Stimulated activated CD4-positive, alpha-beta T cell treated with anti-CD3 and anti-CD28 coated beads, TNF-alpha, amount 100 ng/mL, for 24 hours (primary cell): ENCODE data around the gene TUBB4B.
"Not testable (repeated sequence)": the region's sequence is repeated elsewhere in the genome, so short reads cannot be mapped to it uniquely, and the experiment has no call there.

Source experiments
- DNase-seq, 3 experiments: peaks; one replicate each; pipeline ENCODE4 v3.0.0-alpha.2; 2020; ENCODE audit warnings: low read depth in 3 of 3

The TUBB4B gene

DNA sequence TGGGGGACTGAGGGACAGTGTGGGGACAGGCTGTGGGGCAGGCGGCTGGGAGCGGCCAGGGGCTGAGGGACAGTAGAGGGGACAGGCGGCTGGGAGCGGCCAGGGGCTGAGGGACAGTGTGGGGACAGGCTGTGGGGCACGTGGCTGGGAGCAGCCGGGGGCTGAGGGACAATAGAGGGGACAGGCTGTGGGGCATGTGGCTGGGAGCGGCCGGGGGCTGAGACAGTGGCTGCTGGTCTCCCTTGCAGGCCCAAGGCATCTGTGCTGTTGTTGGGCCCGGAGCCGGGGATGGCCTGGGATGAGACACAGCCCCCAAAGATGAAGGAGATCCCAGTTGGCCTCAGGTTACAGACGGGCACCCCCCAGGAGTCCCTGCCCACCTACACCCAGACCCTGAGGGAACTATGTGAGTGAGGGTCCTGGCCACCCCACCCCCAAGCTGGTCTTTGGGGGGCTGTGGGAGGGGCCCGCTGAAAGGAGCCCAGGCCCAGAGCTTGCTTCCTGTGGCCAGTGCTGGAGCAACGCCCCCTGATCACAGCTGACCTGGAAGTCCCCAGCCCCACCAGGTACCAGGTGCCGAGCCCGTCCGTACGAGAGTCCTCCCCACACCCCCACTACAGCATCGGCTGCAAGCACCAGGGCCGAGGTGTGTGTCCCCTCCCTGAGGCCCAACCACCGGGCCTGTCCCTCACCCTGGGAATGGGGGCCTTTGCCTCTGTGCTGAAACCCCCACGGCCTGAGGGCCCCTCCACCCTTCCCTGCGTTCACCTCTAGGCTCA lies 10.6 kb downstream of the TUBB4B start:
- DNase-seq: no peak

DNA sequence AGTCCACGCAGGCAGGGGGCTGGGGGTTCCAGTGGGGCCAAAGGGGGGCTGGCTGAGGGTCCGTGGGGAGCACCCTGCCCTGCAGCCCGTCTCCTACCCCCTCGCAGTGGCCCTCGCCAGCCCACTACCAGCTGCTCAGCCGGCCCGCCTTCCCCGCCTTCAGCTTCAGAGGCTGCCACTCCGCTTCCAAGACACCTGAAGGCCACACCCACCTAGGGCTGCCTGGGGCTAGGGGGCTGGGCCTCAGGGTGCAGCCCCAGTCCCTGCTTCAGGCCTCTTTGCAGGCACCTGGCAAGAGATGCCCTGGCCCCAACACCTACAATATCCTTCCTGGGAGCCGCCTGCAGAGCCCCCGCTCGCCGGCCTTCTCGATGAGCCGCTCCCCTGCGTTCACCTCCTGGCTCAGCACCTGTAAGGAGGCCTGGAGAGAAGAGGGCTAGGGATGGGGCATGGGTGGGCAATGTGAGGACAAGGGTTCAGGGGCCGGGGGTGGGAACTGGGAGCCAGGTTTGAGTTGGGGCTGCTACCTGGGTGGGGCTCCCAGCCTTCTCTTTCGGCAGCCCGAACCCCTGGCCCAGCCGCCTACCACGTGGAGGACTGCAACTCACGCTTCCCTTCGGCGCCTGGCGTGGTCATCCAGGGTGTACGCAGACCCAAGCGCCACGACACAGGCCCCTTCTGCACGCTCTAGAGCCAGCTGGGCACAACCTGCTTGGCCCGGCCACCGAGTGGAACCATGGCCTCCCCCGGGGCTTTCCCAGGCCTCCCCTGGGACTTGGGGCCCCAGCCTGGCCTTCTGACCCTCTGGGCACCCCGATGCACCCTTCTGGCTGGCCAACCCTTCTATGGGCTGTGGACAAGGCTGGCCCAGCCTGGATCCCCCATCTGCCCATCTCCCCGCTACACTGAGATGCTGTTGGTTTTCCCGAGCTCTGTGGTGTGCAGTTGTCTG lies 11.7 kb downstream of the TUBB4B start:
- no peak for DNase-seq

DNA sequence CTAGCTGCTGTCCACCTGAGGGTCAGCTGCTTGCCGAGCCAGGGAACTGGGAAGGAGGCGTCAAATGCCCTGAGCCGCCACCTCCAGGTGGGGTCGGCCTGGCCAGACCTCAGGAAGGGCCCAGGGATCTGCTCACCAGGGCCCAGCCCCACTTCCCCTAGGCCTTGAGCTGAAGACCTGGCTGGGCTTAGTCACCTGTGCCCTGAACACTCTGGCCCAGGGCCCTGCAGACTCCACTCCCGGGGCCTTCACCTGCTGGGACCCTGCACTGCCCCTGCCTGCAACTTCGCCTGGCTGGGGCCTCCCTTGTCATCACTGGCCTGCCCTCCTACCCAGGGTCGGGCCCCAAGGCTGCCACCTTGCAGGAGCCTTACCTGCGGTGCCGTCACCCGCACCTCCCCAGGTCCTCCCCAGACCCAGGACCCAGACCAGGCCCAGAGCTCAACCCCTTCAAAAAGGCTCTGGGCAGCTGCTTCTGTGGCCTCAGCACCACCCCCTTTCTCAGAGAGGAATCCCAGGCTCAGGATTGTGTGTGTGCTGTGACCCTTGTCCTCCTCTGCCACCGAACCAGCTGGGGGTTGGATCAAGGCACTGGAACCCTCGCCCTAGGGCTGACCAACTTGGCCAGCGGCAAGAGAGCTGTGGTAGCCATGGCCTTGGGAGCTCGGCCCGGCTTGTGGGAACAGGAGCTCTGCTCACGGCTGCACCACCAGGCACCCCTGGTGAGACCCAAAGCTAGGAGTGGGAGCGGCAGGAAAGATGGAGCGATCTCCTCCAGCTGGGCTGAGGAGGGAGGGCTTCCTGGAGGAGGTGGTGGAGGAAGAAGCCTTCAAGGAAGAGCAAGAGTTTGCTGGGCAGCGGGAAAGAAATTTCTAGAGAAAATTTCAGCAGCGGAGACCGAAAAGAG lies 12.9 kb downstream of the TUBB4B start:
- DNase-seq: no peak

DNA sequence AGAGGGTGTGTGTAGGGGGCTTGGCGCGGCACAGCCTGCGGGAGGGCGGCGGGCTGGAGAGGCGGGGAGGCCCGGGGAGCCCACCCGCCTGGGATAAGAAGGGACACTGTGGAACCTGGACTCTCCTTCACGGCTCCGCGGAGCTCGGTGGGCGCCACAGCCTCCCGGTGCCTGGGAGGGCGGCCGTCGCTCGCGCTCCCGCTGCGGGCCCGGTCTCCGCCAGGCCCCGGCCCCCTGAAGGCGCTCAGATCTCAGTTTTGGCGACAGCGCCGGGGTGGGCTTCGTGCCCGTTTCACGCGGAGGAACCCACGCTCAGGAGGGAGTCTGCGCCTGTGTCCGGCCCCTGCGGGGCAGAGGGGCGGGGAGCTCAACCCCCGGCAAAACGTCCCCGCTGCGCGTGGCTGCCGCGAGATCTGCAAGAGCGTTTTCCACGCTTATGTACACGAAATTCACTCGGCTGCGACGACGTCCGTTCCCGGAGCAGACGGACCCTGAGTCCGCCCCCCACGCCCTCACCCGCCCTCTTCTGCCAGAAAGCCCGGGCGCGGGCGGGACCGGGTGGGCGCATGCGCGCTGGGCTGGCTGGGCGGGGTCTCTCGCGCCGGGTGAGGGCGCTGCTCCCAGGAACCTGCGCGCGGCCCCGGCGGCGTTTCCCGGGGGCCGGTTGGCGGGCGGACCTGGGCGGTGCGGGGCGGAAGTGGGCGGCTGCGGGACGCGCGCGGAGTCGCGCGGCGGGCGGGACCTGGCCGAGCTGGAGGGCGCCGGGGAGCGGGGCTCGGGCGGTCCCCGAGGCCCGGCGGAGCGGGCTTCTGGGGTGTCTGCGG lies 13.7 kb downstream of the TUBB4B start, which contains the start of gene NELFB:
Gene NELFB, plus strand, starts transcription at position 704 of the 824 bp plus-strand sequence.
- DNase-seq: peak; percentile 87 to 96 (median 96)

- no peak for DNase-seq
Measured at GRCh38 chr9:137255448-137256114, 14.5 kb downstream of the TUBB4B start.

GRCh38 chr9:137256362-137256761 lies 15.3 kb downstream of the TUBB4B start:
- DNase-seq: no peak

DNA sequence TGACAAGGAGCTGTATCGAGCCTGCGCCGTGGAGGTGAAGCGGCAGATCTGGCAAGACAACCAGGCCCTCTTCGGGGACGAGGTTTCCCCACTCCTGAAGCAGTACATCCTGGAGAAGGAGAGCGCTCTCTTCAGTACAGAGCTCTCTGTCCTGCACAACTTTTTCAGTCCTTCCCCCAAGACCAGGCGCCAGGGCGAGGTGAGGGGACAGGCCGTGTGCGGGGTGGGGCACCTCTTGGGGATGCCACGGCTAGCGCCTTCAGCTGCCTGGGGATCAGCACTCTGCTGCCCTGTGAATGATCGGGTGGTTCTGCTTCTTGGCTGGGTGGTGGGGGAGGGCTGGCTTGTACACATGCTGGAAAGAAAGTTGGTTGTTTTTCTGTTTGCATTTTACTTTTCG lies 15.8 kb downstream of the TUBB4B start:
- DNase-seq: no peak

DNA sequence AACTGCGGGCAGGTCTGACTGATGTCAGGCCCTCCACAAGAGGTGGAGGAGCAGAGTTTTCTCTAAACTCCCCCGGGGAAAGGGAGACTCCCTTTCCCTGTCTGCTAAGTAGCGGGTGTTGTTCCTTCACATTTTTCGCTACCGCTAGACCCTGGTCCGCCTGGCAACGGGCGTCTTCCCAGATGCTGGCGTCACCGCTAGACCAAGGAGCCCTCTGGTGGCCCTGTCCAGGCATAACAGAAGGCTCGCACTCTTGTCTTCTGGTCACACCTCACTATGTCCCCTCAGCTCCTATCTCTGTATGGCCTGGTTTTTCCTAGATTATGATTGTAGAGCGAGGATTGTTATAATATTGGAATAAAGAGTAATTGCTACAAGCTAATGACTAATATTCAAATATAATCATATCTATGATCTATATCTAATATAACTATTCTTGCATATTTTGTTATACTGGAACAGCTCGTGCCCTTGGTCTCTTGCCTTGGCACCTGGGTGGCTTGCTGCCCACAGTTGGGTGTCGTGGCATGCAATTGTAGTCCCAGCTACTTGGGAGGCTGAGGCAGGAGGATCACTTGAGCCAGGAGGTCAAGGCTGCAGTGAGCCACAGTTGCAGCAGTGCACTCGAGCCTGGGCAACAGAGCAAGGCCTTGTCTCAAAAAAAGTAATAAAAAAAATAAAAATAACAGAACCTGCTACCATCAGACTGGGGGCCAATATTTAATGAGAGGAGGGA lies 21.3 kb downstream of the TUBB4B start:
- not testable (repeated sequence) for DNase-seq

- DNase-seq: no peak
Measured at GRCh38 chr9:137262909-137263285, 21.8 kb downstream of the TUBB4B start.

- no peak for DNase-seq
Measured at GRCh38 chr9:137263506-137263905, 22.4 kb downstream of the TUBB4B start.

DNA sequence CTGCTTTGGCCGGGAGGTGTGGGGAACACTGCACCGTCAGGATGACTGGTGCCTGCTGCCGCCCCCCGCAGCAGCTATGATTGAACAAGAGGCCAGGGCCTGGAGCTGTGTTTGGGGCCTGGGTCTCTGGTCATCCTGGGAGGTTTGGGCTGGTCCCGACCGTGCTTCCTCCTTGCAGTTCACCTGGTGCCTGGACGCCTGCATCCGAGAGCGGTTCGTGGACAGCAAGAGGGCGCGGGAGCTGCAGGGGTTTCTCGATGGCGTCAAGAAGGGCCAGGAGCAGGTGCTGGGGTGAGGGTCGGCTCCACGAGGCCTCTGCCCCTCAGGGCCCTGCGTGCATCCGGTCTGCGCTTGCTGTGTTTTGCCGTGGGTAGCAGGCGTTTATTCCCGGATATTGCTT lies 23.0 kb downstream of the TUBB4B start:
- DNase-seq: no peak

DNA sequence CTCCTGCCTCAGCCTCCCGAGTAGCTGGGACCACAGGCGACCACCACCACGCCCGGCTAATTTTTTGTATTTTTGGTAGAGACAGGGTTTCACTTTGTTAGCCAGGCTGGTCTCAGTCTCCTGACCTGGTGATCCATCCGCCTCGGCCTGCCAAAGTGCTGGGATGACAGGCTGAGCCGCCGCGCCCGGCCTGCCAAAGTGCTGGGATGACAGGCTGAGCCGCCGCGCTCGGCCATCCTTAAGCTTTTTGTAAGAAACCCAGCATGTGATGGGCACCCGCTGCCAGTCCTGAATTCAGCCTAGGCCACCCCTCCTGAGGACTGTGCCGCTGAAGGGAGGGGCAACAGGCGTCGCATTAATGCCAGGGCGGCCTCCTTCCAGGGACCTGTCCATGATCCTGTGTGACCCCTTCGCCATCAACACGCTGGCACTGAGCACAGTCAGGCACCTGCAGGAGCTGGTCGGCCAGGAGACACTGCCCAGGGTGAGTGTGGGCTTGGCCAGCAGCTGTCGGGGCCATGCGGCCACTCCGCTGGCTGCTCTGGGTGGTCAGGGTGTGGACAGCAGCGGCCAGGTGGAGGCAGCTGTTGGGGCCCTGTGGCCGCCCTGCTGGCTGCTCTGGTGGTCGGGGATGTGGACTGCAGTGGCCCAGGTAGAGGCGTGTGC lies 24.5 kb downstream of the TUBB4B start:
- DNase-seq: no peak

- no peak for DNase-seq
Measured at GRCh38 chr9:137266162-137266527, 25.1 kb downstream of the TUBB4B start.

- no peak for DNase-seq
Measured at GRCh38 chr9:137266585-137267453, 25.7 kb downstream of the TUBB4B start.

GRCh38 chr9:137267933-137268355 lies 26.9 kb downstream of the TUBB4B start:
- DNase-seq: no peak

- no peak for DNase-seq
Measured at GRCh38 chr9:137268538-137269201, 27.6 kb downstream of the TUBB4B start.

DNA sequence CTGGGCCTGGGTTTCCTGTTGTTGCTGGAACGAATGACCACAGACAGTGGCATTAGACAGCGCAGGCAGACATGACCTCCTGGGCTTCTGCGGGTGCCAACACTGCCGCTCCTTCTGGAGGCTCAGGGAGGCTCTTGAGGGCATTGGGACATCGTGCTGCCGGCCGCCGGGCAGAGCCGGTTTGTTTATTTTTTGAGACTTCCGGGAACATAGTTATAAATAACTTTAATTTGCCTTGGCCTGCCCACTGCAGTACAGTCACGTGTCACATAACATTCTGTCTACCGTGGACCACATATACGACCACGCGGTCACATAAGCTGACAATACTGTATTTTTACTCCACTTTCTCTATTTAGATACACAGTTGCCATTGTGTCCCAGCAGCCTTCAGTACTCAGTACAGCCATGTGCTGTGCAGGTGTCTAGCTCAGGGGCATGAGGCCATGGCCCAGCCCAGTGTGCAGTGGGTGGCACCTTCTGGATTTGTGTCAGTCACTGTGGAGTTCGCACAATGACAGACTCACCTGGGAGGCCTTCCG lies 28.2 kb downstream of the TUBB4B start:
- DNase-seq: no peak
